ENCODE results near the gene CDH13. TPM values are rescaled to one million over a fixed set of nuclear protein-coding genes. Genes with fewer than 3 reads are reported as not detected.

CDH13 gene
- polyA plus RNA-seq, 1 donor from 2014 or later = 3.2 TPM

DNA sequence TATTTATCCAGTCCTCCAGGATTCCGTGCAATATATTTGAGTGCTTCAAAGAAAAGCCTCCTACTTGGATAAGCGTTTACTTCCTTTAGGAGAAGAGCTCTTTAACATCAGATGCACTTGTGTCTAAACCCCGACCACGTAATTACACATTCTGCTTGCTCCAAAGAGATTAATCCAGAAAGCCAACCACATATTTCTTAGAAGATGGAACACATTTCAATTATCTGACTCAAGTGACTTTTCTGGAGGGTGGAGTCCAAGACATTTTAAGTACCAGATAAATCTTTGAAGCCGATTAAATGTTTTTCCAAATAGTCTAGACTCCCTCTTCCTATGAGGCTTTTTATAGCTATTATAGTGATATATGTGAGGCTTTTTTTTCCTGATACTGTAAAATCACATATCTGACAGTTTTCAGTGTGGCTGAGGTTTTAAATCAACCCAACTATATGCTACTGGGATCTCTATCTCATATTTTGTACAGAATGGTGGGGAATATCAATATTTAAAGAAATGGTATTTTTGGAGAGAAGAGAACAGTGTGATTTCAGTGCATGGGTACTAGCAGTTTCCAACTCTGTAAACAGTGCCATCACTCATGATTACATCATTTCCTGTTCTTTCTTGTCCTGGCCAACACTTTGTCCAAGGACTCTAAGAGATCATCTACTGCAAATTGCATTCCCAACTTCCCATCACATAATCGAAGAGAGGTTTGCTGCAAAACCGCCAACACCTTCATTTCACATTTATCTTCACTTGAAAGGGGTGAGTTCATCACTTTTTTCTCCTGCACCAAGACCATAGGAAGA lies 988.6 kb downstream of the CDH13 start:
- H3K4me3 ChIP-seq (ENCODE audit: low read length) = no peak overlapping the region
- H3K4me2 ChIP-seq (ENCODE audit: low read length) = no peak overlapping the region

DNA sequence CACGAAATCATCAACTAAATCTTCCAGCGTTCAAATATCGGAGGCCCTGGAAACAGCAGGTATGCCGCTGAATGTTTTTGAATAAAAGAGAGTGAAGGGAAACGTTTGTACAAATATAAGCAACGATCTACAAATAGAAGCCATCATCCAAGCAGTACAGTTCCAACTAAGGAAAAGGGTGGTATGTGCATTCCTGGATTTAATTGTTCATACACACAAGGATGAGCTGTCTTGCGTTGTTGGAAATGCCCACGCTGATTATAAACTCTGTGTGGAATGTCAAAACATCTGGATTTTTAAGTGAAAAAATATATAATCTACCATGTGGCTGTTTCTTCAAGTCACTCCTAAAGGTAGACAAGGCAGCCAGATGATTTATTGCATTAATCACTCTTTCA lies 989.2 kb downstream of the CDH13 start:
- no peaks in the 10 kb centered on the region for H3K9me3 ChIP-seq (ENCODE audit: low read length)
- H3K36me3 ChIP-seq (ENCODE audit: insufficient read depth, low read length) = no peaks in the 10 kb centered on the region
- H2AFZ ChIP-seq (ENCODE audit: low read depth, low read length) = no peak overlapping the region
- TF ChIP-seq MXI1 (conservative IDR thresholded peaks at IDR 0.05; ENCODE audit: poor library complexity, severe bottlenecking) (no peak), TAF1 (IDR thresholded peaks at IDR 0.05; ENCODE audit: low read depth) (no peak), REST (IDR thresholded peaks at IDR 0.05; ENCODE audit: borderline replicate concordance) (no peak), RAD21 (conservative IDR thresholded peaks at IDR 0.05) (no peak)
- no peaks in the 10 kb centered on the region for H3K79me2 ChIP-seq (replicated peaks; ENCODE audit: insufficient read depth, low read length)
- no peaks in the 10 kb centered on the region for H3K9me2 ChIP-seq (ENCODE audit: insufficient read depth, low read length)
- H3K4me3 ChIP-seq (ENCODE audit: low read length) = no peak overlapping the region
- no peaks in the 10 kb centered on the region for H4K20me1 ChIP-seq (ENCODE audit: insufficient read depth)
- no peaks in the 10 kb centered on the region for H3F3A ChIP-seq (ENCODE audit: insufficient read depth, low read length, poor library complexity, severe bottlenecking)
- no peak overlapping the region for H3K4me2 ChIP-seq (ENCODE audit: low read length)
- no peak overlapping the region for H3K9ac ChIP-seq (ENCODE audit: low read length)
- no peak overlapping the region for H3K27ac ChIP-seq (ENCODE audit: low read length)
- H3K27me3 ChIP-seq (ENCODE audit: insufficient read depth, low read depth, low read length) = no peaks in the 10 kb centered on the region

More for the DNA sequence above, 988.6 kb downstream of the CDH13 start:
- Histone ChIP-seq H3K79me2 (replicated peaks; ENCODE audit: insufficient read depth, low read length) (no peaks in the 10 kb centered on the region), H2AFZ (ENCODE audit: low read depth, low read length) (no peak overlapping the region), H3K27me3 (ENCODE audit: insufficient read depth, low read depth, low read length) (no peaks in the 10 kb centered on the region), H3K9me3 (ENCODE audit: low read length) (no peaks in the 10 kb centered on the region), H3F3A (ENCODE audit: insufficient read depth, low read length, poor library complexity, severe bottlenecking) (no peaks in the 10 kb centered on the region), H4K20me1 (ENCODE audit: insufficient read depth) (no peaks in the 10 kb centered on the region), H3K9me2 (ENCODE audit: insufficient read depth, low read length) (no peaks in the 10 kb centered on the region), H3K9ac (ENCODE audit: low read length) (no peak overlapping the region), H3K27ac (ENCODE audit: low read length) (no peak overlapping the region), H3K36me3 (ENCODE audit: insufficient read depth, low read length) (no peaks in the 10 kb centered on the region)
- TF ChIP-seq EZH2 (IDR thresholded peaks at IDR 0.05; ENCODE audit: borderline replicate concordance, insufficient read depth, low read length, poor library complexity, severe bottlenecking) (no peak), TAF1 (IDR thresholded peaks at IDR 0.05; ENCODE audit: low read depth) (no peak), RAD21 (conservative IDR thresholded peaks at IDR 0.05) (no peak), SMC3 (conservative IDR thresholded peaks at IDR 0.05; ENCODE audit: poor library complexity) (no peak), POLR2AphosphoS5 (IDR thresholded peaks at IDR 0.05) (no peak), EP300 (conservative IDR thresholded peaks at IDR 0.05; ENCODE audit: poor library complexity, severe bottlenecking) (no peak), REST (IDR thresholded peaks at IDR 0.05; ENCODE audit: borderline replicate concordance) (no peak), MXI1 (conservative IDR thresholded peaks at IDR 0.05; ENCODE audit: poor library complexity, severe bottlenecking) (no peak)
- TF ChIP-seq, protein P1, sequence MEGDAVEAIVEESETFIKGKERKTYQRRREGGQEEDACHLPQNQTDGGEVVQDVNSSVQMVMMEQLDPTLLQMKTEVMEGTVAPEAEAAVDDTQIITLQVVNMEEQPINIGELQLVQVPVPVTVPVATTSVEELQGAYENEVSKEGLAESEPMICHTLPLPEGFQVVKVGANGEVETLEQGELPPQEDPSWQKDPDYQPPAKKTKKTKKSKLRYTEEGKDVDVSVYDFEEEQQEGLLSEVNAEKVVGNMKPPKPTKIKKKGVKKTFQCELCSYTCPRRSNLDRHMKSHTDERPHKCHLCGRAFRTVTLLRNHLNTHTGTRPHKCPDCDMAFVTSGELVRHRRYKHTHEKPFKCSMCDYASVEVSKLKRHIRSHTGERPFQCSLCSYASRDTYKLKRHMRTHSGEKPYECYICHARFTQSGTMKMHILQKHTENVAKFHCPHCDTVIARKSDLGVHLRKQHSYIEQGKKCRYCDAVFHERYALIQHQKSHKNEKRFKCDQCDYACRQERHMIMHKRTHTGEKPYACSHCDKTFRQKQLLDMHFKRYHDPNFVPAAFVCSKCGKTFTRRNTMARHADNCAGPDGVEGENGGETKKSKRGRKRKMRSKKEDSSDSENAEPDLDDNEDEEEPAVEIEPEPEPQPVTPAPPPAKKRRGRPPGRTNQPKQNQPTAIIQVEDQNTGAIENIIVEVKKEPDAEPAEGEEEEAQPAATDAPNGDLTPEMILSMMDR (IDR thresholded peaks at IDR 0.05; ENCODE audit: poor library complexity, severe bottlenecking) = no peak

All from neural cell (in vitro differentiated cells).